ENCODE measurements around the gene PSEN1. TPM values are rescaled to one million over a fixed set of nuclear protein-coding genes. Genes with fewer than 3 reads are reported as not detected.

The PSEN1 gene
- polyA plus RNA-seq, 2 of the 4 experiments (the other 2 are of a cell fraction): 21.6 to 38.1 TPM

DNA sequence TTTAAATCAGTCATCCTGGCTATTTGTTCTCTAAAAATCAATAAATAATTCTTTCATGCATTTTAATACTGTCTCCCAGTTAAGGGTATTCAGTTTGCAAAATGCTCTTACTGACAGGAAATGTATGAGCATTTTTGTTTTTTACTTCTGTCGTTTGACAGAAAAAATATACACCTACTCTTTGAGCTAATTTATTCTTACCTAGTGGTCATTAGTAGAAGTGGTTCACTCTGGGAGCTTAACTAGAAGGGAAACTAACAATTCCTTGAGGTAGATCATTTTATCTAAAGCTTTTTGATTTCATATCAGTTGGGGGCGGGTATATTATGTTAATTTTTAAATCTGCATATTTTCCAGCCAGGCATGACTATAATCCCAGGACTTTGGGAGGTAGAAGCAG is 67.2 kb downstream of the PSEN1 start:
- H3K4me3 ChIP-seq: no peak overlapping the region
- CTCF ChIA-PET: interaction anchor here (1.5 kb wide), 1 partner anchor 269 kb away, joined by 8 read pairs; no protein-coding TSS in a partner anchor
- FAIRE-seq (no peak), DNase-seq (ENCODE audit: low read depth in 1 of 2, low spot score in 1 of 2) (no peak), ATAC-seq (no peak)
- H3K27ac ChIP-seq: no peak overlapping the region
- H3K9me3 ChIP-seq: no peaks in the 10 kb centered on the region
- TF ChIP-seq, protein P1, sequence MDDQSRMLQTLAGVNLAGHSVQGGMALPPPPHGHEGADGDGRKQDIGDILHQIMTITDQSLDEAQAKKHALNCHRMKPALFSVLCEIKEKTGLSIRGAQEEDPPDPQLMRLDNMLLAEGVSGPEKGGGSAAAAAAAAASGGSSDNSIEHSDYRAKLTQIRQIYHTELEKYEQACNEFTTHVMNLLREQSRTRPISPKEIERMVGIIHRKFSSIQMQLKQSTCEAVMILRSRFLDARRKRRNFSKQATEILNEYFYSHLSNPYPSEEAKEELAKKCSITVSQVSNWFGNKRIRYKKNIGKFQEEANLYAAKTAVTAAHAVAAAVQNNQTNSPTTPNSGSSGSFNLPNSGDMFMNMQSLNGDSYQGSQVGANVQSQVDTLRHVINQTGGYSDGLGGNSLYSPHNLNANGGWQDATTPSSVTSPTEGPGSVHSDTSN (IDR thresholded peaks at IDR 0.05): no peak
- TF ChIP-seq HDAC2 (IDR thresholded peaks at IDR 0.05): no peak
- TF ChIP-seq ZFP36 (IDR thresholded peaks at IDR 0.05; ENCODE audit: borderline replicate concordance, partially characterized antibody): no peak
- TF ChIP-seq POLR2AphosphoS2 (conservative IDR thresholded peaks at IDR 0.05; ENCODE audit: low read length): no peak
- no peak for TF ChIP-seq MAFK (IDR thresholded peaks at IDR 0.05; ENCODE audit: partially characterized antibody)
- no peak for TF ChIP-seq E2F6 (IDR thresholded peaks at IDR 0.05; ENCODE audit: borderline replicate concordance, low read depth)
- TF ChIP-seq FOSL2 (IDR thresholded peaks at IDR 0.05): no peak
- no peak for TF ChIP-seq FOSL2 (CRISPR knock-in tag; IDR thresholded peaks at IDR 0.05)
- TF ChIP-seq GATA3 (IDR thresholded peaks at IDR 0.05; ENCODE audit: borderline replicate concordance): no peak
- TF ChIP-seq ZSCAN20 (CRISPR knock-in tag; IDR thresholded peaks at IDR 0.05): no peak
- no peak for TF ChIP-seq USF2 (IDR thresholded peaks at IDR 0.05)
- no peak for TF ChIP-seq MYC (IDR thresholded peaks at IDR 0.05; ENCODE audit: borderline replicate concordance, low read length)
- TF ChIP-seq, protein P2, sequence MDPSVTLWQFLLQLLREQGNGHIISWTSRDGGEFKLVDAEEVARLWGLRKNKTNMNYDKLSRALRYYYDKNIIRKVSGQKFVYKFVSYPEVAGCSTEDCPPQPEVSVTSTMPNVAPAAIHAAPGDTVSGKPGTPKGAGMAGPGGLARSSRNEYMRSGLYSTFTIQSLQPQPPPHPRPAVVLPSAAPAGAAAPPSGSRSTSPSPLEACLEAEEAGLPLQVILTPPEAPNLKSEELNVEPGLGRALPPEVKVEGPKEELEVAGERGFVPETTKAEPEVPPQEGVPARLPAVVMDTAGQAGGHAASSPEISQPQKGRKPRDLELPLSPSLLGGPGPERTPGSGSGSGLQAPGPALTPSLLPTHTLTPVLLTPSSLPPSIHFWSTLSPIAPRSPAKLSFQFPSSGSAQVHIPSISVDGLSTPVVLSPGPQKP (IDR thresholded peaks at IDR 0.05; ENCODE audit: low read depth, low read length): no peak
- TF ChIP-seq ESRRA (IDR thresholded peaks at IDR 0.05; ENCODE audit: borderline replicate concordance, low read length): no peak
- TF ChIP-seq RCOR1 (IDR thresholded peaks at IDR 0.05; ENCODE audit: low read depth, low read length): no peak
- TF ChIP-seq PHF8 (IDR thresholded peaks at IDR 0.05; ENCODE audit: borderline replicate concordance, low read depth): no peak
- no peak overlapping the region for H3K4me2 ChIP-seq
- WGBS (ENCODE audit: missing lambda C conversion rate): 92% methylated on average over 2 of the region's 2 CpGs
- POLR2A ChIA-PET: no interaction called here
- H3K4me1 ChIP-seq: no peaks in the 10 kb centered on the region

DNA sequence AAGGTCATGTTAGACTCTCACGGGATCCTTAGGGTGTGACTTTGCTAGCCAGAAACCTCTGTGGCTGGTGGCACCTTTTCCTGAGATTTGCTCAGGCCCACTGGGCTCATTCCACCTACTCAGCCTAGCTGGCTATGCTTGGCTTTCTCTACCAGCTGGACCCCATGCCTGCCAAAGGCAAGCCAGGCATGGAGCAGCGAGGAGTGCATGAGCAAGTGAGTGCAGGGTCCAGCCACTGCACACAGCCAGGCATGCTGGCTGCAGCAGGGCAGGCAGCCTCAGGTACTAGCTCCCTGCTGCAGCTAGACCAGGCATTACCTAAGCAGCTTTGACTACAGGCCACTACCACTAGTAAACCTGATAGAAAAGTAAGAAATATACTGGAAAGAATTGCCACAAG is 71.3 kb downstream of the PSEN1 start:
- CTCF ChIA-PET: interaction anchor here (3.1 kb wide), 1 partner anchor 88 kb away, joined by 9 read pairs; no protein-coding TSS in a partner anchor
- no peak for FAIRE-seq
- Histone ChIP-seq H3K4me2 (no peak overlapping the region), H3K4me1 (peaks cover 6% of the 10 kb centered on the region; the same call in 2 of the 3 replicates), H3K4me3 (no peak overlapping the region), H3K27ac (no peak overlapping the region), H3K9me3 (no peaks in the 10 kb centered on the region)
- no peak for TF ChIP-seq CBX8 (IDR thresholded peaks at IDR 0.05)
- no peak for TF ChIP-seq PHF8 (IDR thresholded peaks at IDR 0.05; ENCODE audit: borderline replicate concordance, low read depth)
- TF ChIP-seq, protein P3, sequence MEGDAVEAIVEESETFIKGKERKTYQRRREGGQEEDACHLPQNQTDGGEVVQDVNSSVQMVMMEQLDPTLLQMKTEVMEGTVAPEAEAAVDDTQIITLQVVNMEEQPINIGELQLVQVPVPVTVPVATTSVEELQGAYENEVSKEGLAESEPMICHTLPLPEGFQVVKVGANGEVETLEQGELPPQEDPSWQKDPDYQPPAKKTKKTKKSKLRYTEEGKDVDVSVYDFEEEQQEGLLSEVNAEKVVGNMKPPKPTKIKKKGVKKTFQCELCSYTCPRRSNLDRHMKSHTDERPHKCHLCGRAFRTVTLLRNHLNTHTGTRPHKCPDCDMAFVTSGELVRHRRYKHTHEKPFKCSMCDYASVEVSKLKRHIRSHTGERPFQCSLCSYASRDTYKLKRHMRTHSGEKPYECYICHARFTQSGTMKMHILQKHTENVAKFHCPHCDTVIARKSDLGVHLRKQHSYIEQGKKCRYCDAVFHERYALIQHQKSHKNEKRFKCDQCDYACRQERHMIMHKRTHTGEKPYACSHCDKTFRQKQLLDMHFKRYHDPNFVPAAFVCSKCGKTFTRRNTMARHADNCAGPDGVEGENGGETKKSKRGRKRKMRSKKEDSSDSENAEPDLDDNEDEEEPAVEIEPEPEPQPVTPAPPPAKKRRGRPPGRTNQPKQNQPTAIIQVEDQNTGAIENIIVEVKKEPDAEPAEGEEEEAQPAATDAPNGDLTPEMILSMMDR (IDR thresholded peaks at IDR 0.05): no peak
- no peak for TF ChIP-seq HOXB13 (CRISPR knock-in tag; IDR thresholded peaks at IDR 0.05; ENCODE audit: low read depth)
- TF ChIP-seq HDAC2 (IDR thresholded peaks at IDR 0.05): no peak
- TF ChIP-seq ATOH8 (CRISPR knock-in tag; IDR thresholded peaks at IDR 0.05; ENCODE audit: low read depth): no peak
- no peak for TF ChIP-seq E2F6 (IDR thresholded peaks at IDR 0.05; ENCODE audit: borderline replicate concordance, low read depth)
- no peak for TF ChIP-seq JUN (IDR thresholded peaks at IDR 0.05)
- TF ChIP-seq HMGXB4 (CRISPR knock-in tag; IDR thresholded peaks at IDR 0.05; ENCODE audit: borderline replicate concordance): no peak
- DNase-seq (ENCODE audit: low read depth in 1 of 2, low spot score in 1 of 2): no peak
- ATAC-seq: no peak
- WGBS (ENCODE audit: missing lambda C conversion rate): 73% methylated on average over 1 of the region's 2 CpGs
- POLR2A ChIA-PET: no interaction called here
